Uterus (tissue), 2 donors: ENCODE results near the gene CPLANE2.

Source experiments
- POLR2A ChIP-seq, 2 donors: fragments of 450-650 bp; IDR thresholded peaks; one replicate each; pipeline ENCODE4 v1.6.1; 2016; ENCODE audit warnings: antibody characterized with exemption in 2 of 2, mild to moderate bottlenecking in 1 of 2, moderate library complexity in 1 of 2
- TF ChIP-seq, protein P1 (sequence below), 4 experiments: fragments of 200-600 bp in 2 of 4; fragments of 450-650 bp in 2 of 4; sonication (generic) in 2 of 4; IDR thresholded peaks; one replicate each; pipeline ENCODE4 v1.5.1; 2016 to 2019; ENCODE audit warnings: antibody characterized with exemption in 4 of 4, mild to moderate bottlenecking in 2 of 4, moderate library complexity in 1 of 4

DNA sequence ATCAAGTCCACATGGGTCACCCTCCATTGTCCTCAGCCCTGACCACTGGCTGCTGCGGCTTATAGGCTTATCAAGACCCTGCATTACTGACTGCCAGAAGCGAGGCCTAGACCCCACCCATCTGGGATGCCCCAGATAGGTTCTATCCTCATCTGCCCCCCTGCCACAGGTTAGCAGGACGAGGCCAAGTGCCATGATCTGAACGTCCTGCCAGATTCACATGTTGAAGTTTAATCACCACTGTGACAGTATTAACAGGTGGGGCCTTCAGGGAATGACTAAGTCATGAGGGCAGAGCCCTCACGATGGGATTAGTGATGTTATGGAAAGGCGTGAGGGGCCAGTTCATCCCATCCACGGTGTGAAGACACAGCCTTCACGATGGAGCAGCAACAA, 6.2 kb upstream of the CPLANE2 start:
- TF ChIP-seq, protein P1, sequence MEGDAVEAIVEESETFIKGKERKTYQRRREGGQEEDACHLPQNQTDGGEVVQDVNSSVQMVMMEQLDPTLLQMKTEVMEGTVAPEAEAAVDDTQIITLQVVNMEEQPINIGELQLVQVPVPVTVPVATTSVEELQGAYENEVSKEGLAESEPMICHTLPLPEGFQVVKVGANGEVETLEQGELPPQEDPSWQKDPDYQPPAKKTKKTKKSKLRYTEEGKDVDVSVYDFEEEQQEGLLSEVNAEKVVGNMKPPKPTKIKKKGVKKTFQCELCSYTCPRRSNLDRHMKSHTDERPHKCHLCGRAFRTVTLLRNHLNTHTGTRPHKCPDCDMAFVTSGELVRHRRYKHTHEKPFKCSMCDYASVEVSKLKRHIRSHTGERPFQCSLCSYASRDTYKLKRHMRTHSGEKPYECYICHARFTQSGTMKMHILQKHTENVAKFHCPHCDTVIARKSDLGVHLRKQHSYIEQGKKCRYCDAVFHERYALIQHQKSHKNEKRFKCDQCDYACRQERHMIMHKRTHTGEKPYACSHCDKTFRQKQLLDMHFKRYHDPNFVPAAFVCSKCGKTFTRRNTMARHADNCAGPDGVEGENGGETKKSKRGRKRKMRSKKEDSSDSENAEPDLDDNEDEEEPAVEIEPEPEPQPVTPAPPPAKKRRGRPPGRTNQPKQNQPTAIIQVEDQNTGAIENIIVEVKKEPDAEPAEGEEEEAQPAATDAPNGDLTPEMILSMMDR (IDR thresholded peaks at IDR 0.05) = no peak
- no peak for TF ChIP-seq POLR2A (IDR thresholded peaks at IDR 0.05)
